ENCODE data around the gene CSMD2.

DNA sequence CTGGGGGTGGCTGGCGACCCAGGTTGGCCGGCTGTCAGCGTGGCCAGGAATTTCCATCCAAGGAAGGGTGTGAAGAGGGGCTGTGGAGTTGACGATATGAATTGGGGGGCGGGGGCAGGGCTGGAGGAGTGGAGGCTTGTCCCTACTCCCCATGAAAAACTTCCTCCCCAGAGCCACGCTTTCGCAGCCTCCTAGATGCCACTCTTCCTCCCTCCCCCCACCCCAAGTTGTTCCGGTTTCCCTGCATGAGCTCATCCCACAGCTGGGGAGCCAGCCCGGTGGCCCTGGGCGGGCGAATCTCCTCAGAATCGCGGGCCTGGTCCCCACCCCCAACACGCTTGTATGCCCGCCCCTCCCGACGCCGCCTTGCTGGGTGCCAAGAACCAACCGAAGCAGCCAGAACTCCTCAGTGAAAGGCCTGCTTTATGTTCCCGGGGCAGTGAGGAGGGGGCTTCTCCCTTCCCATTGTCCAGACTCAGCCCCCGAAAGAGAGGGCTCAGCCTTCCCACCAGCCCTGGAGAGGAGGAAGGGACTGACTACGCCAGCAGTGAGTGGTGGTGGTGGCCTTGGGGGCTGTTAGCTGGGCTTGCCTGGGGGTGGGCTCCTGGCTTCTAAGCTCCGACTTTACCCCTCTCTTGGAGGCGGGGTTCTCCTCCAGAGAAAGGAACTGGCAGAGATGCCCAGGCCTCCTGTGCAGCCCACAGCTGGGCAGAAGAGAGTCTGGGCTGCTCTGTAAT lies 1.8 kb upstream of the CSMD2 start:
- TF ChIP-seq YY1 (IDR thresholded peaks at IDR 0.05; ENCODE audit: low read depth) (no peak), TAF1 (IDR thresholded peaks at IDR 0.05; ENCODE audit: low read depth) (no peak), TCF12 (IDR thresholded peaks at IDR 0.05; ENCODE audit: low read depth) (no peak), EP300 (IDR thresholded peaks at IDR 0.05; ENCODE audit: borderline replicate concordance) (no peak)
- TF ChIP-seq, protein P1, sequence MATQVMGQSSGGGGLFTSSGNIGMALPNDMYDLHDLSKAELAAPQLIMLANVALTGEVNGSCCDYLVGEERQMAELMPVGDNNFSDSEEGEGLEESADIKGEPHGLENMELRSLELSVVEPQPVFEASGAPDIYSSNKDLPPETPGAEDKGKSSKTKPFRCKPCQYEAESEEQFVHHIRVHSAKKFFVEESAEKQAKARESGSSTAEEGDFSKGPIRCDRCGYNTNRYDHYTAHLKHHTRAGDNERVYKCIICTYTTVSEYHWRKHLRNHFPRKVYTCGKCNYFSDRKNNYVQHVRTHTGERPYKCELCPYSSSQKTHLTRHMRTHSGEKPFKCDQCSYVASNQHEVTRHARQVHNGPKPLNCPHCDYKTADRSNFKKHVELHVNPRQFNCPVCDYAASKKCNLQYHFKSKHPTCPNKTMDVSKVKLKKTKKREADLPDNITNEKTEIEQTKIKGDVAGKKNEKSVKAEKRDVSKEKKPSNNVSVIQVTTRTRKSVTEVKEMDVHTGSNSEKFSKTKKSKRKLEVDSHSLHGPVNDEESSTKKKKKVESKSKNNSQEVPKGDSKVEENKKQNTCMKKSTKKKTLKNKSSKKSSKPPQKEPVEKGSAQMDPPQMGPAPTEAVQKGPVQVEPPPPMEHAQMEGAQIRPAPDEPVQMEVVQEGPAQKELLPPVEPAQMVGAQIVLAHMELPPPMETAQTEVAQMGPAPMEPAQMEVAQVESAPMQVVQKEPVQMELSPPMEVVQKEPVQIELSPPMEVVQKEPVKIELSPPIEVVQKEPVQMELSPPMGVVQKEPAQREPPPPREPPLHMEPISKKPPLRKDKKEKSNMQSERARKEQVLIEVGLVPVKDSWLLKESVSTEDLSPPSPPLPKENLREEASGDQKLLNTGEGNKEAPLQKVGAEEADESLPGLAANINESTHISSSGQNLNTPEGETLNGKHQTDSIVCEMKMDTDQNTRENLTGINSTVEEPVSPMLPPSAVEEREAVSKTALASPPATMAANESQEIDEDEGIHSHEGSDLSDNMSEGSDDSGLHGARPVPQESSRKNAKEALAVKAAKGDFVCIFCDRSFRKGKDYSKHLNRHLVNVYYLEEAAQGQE (IDR thresholded peaks at IDR 0.05; ENCODE audit: low read depth), result no peak
